T-helper 2 cell treated with Interferon-gamma antibody and Interleukin-4, amounts not matched to agents 100 ng/mL and 5 ng/mL, for 36 hours (primary cell): ENCODE measurements around the gene PTPRM. TPM values are rescaled to one million over a fixed set of nuclear protein-coding genes. Genes with fewer than 3 reads are reported as not detected.

Experiments
- intact Hi-C: fragments of 100-400 bp; cut with micrococcal nuclease; formaldehyde crosslinking; loops from one replicate; pipeline ENCODE4 v1.15.1; 2023
- total RNA-seq: library from RNA; stranded (reverse); gene quantifications from 2 replicates; pipeline ENCODE4 v1.2.3, GENCODE V29; 2022

PTPRM gene
- total RNA-seq, 1 donor from 2014 or later, result 6.9 TPM

- intact Hi-C loops, result no loop called here
These were observed 187.1 kb downstream of the PTPRM start for GRCh38 chr18:7754258-7754657.

GRCh38 chr18:7754725-7755181 lies 187.6 kb downstream of the PTPRM start:
- intact Hi-C loops, result no loop called here

- intact Hi-C loops, result no loop called here
These were observed 188.8 kb downstream of the PTPRM start for GRCh38 chr18:7755753-7756475.

DNA sequence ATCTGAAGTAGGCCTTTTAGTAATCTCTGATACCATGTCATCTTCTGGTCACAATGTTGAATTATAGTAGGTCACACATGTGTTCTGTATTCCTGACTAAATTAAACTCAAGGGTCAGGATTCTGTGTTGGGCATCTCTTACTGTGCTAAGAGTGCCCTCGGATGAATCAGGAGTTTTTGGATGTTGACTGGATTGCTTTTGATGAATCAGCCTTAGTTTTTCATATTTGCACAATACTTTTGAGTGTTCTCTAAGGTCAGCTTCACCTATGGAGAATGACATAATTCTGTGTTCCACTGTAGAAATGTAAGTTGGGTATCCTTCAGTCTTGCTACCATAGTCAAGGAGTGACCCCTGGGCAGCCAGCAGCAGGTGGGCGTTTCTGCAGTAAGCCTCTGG lies 190.1 kb downstream of the PTPRM start:
- intact Hi-C loops, result no loop called here

DNA sequence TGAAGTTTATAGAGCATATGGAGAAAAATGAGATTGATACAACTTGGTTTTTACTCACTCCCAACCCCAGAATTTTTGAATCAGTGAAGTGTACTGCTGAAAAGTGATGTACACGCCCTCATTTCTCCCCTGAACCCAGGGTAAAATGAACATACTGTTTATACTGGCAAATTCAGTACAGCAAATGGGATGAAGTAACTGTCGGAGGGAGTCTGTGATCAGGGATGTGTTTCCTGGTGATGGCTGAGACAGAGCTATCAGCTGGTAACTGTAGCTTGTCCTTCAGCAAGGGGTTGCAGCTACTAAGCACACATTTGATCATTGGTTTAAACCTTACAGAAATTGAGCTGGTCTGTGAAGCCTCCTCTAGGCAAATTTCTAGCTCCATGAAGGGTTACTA lies 191.6 kb downstream of the PTPRM start:
- intact Hi-C loops, result no loop called here

DNA sequence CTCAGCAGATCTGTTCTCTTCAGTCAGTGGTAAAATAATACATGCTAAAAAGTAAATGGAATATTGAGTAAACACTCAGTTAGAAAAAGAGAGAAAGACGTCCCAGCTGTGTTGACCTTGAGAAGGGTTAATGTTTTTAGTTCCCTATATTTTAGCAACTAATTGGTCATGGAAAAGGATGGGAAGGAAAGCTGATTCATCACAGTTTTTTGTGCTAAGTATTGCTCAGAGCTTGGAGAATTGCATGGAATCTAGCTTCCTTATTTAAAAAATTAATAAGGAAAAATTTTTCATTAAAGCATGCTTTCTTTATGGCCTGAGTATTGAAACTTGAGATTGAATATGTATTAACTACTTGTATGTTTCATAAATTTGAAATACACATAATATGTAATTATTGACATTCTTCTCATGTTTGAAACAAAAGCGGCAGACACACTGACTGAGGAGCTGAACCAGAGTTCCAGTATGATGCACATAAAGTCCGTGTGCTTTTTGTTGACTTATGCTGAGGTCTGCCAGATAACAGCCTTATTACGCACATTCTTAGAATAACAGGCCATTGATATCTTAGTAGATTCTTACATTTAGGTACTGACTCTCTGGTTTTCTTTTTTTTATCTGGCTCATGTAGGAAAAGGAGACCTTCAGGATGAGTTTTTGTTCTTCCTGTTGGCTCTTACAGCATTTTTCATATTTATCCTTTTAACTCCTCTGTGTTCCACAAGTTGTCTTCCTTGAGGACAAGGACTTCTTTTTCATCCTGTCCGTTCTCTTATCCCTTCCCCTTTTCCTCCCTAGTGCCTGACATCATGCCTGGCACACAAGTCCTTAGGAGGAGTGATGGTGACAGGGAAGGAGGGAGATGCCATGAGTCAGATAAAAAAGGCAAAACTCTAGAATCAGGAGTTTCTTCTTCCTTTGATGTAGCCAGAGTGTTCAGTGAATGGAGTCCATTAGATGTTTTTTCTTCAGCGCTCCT lies 194.1 kb downstream of the PTPRM start:
- intact Hi-C loops, result no loop called here

DNA sequence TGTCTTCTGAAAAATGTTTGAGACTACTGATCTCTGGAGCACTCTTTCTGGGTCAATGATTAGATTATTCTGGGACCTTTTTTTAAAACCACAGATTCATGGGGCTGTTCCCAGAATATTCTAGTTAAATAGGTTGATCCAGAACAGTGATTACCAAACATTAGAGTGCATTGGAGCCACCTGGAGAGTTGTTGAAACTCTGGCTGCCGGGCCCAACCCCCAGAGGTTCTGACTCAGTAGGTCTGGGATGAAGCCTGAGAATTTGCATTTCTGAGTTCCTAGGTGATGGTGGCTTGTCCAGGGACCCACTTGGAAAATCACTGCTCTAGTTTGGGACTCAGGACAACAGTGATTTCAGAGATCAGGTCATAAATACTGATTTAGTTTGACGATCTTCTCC lies 197.3 kb downstream of the PTPRM start:
- intact Hi-C loops, result no loop called here

- intact Hi-C loops, result no loop called here
These were observed 199.2 kb downstream of the PTPRM start for GRCh38 chr18:7766346-7766745.

GRCh38 chr18:7766817-7767216 lies 199.7 kb downstream of the PTPRM start:
- intact Hi-C loops, result no loop called here

DNA sequence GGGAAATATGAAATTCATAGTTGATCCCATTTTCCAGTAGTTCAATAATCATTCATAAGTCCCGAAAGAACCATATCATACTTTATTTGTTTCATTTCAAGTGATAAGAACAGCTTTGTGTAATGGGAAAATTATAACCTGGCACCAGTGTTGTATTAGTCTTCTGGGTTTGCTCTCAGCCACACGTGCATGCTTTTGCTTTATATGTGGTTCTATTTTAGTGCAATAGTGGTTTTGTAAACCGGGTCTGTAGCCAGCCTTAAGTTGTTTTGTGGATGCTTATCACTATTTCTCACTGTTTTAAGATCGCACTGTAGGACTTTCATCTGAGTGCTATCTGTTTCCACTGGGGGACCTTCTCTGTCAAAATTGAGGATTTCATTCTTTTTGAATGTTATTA lies 203.8 kb downstream of the PTPRM start:
- intact Hi-C loops, result no loop called here

GRCh38 chr18:7772510-7772888 lies 205.4 kb downstream of the PTPRM start:
- intact Hi-C loops, result no loop called here

DNA sequence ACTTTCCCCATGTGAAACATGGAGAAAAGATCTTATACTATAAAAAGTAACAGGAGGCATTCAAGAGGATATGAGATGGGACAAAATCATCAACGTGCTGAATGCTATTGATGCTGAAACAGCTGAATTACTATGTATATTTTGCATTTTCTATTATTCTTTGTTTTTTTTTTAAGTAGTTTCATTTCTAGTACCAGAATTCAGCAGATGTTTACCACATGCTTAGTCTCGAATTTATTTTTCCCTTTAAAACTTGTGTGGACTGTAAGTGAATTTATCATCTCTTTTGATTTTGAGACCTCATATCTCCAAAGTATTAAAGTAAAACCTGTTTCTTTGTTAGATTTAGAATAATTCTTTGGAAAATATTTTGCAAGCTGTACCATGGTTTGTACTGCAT lies 205.8 kb downstream of the PTPRM start:
- intact Hi-C loops, result no loop called here

DNA sequence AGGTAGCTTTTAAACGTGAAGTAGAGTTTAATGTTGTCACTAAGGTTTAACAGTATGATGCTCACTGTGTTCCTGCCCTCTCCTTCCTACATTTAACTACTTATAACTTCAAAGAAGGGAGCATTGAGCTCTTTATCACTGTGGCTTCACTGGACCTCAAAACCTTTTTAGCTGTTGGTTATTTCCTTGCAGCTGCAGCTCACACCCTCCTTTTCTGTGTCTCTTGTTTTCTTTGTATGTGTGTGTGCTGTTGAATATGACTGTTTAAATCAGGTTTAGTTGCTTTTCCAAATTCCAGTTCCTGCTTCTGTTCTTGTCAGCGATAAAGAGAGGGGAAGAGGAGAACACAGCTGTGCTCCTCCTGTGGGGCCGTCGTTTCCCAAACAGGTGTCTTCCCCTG lies 208.0 kb downstream of the PTPRM start:
- intact Hi-C loops, result no loop called here

DNA sequence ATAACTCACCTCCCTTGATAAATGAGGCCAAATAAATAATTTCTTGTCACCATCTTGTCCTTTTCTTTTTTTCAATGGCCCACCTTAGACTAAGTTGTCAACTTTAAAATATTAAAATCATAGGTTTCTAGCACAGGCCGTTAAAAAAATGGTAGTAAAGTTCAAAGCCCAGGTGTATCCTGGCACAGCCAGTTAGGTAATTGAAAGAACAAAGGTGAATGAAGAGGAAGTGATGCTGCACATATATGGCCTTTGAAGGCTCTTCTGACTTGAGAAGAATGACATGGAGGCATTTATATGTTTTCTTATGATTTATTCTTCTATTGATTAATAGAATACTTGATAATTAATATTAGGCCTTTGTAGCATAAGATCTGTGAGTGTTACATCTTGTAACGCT lies 208.7 kb downstream of the PTPRM start:
- intact Hi-C loops, result no loop called here

- intact Hi-C loops, result no loop called here
These were observed 211.1 kb downstream of the PTPRM start for GRCh38 chr18:7778181-7778580.

GRCh38 chr18:7779211-7779610 lies 212.1 kb downstream of the PTPRM start:
- intact Hi-C loops, result no loop called here

DNA sequence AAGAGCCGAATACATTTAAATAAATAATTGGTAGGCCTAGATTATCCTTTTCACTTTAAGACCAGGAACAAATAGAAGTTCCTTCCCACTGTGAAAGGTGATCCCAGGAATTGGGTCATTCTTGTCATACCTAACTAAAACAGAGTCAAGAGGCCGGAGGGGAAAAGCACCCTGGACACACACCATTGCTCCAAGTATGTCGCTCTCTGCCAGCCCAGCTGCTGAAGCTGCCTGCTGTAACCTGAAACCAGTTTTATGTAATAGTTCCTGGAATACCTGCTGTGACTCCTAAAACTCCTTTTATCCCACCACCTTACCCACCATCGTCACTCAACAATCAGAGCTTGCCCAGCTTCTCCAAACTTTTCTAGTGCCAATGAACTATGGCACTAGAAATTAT lies 217.1 kb downstream of the PTPRM start:
- intact Hi-C loops, result no loop called here

- intact Hi-C loops, result no loop called here
These were observed 219.5 kb downstream of the PTPRM start for GRCh38 chr18:7786569-7786968.

- intact Hi-C loops, result no loop called here
These were observed 220.2 kb downstream of the PTPRM start for GRCh38 chr18:7787339-7787738.

- intact Hi-C loops, result no loop called here
These were observed 222.9 kb downstream of the PTPRM start for GRCh38 chr18:7789856-7790552.

GRCh38 chr18:7793100-7793499 lies 226.0 kb downstream of the PTPRM start:
- intact Hi-C loops, result no loop called here

DNA sequence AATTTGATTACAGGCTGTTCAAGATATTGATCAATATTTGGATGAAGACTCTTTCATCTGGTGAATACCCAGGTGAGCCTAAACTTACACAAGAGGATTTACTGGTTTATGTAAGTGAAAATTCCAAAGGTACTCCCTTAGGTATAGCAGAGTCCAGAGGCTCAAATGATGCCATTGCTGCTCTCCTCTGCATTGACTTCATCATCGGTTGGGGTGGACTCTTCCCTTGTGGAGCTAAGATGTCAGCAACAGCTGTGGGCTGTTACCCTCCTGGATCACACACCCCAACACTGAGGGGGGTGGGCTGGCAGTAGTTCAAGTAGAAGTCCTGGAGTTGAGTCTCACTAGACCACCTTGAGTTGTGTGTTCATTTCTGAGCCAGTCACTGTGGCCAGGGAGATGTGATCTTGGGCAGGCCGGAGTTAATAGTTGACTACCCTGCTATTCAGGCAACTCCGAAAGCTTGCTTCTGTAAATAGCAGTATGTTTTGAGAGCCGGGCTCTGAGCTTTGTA lies 236.9 kb downstream of the PTPRM start:
- intact Hi-C loops, result no loop called here
